K562 treated with DMSO at 1 percent for 48 hours (cell line): ENCODE measurements around the gene FAM53C. TPM values are rescaled to one million over a fixed set of nuclear protein-coding genes. Genes with fewer than 3 reads are reported as not detected.

Source experiments
- total RNA-seq: library from RNA; unstranded; fragments of 300-600 nt; gene quantifications from 2 replicates; pipeline ENCODE4 v1.2.3, GENCODE V29; 2022; ENCODE audit warnings: low replicate concordance; ENCODE audit errors: extremely low read depth

Gene FAM53C
- not detected in 2 replicates for total RNA-seq

DNA sequence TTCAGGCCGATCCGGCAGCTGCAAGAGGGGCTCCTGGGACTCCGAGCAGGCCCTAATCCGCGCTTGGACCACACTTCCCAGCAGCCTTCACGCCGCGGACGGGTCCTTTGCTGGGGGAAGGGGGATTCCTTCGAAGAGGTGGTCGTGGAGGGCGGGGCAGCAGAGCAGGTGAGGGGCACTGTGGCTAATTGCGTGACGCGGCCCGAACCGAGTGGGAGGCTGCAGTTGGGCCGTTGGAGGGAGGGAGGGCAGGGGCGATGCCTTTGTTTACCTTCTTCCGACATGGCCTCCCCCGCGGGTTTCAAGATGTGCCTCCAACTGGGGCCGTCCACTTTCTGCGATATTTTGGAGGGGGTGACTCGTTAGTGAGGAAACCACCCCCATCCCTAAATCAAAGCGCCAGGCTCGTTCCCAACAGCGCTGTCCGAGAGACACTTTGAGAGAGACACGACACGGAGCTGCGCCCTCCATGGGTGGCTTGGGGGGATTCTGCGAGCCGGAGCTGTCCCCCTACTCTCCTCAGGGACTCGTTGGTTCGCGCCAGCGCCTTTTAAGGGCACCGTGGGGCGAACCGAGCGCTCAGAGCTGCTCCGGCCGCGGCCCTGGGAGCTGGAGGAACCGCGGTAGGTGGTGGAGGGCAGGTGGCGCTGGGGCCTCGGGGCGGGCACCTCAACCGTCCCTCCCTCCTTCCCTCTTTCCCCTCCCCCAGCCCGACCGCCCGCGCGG, at the start of gene FAM53C:
FAM53C (plus strand) TSS at position 582 of the 726 bp plus-strand sequence. CDS start 3,070 bp downstream, outside the sequence.

DNA sequence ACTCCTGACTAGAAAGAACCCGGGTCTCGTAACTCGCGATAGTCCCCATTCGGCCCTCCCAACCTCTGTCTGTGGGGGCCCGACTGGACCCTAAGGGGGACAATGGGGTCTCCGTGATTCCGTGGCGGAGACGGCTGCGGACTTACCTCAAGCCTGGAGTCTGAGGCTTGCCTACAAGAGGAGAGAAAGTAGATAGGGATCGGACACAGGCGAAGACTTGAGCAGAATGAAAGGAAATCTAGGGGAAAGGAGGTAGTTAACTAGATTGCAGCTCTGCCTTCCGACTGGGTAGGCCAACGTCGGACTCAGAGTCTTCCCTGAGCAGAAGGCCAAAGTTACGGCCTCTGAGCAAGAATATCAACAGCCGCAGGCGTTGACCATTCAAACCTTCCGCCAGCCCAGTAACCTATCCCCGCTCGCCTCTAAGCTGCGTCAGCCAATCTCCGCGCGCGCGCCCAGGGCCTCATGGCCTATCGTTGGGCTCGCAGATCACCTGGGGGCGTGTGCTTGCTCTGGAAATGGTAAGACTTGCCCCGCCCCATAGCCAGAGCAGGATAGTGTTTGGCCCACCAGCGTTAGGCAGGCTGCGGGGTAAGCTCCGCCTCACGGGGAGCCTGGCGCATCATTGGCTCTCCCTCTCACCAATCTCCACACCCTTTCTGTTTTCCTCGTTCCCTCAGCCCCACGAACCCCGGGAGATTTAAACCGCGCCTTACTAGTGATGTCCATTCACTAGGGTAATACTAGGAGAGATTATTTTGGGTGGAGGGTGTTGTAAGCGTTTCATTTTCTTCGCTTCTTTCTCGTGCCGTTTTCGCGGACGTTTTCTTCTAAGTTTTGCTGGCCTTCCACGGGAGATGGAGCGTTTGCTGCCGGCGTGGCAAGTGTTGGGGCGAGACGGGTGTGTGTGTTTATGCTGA, 6.4 kb upstream of the FAM53C start, which contains the start of gene CDC25C:
CDC25C (minus strand) TSS at position 356 of the 920 bp plus-strand sequence. CDS start 624 bp downstream, outside the sequence.

DNA sequence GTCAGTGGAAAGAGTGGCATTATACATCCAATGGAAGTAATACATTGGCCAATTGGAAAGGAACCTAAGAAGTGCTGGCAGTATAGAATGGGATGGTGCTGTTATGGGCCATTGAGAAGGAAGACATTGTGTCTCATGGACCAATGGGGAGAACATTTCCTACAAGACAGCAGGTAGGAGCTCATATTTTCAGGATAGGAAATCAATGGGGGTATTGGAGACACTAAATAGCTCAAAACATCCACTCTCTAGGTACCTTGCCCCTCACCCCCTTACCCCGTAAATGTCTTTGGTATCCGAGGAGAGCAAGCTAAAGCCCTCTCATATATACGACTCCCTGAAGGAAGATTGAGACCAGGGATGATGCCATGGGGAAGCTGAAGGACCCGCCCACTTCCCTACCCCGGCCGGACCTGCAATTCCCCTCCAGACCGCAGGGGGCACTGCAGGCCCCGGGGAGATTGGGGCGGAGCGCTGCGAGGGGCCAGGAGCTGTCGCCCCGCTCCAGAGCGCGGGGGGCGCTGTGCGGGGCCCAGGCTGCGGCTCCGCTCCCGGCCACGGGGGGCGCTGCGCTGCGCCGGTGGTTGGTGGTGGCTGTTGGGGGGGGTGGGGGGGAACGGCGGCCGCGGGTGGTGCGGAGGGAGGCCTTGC, 14.1 kb downstream of the FAM53C start, which contains the start of gene KDM3B:
KDM3B (plus strand) TSS at position 615 of the 651 bp plus-strand sequence. CDS start 111 bp downstream, outside the sequence.

Other genes with a start within 250 kb of the FAM53C start
- not detected in 2 replicates for gene NME5, start 198.8 kb upstream of the FAM53C start, total RNA-seq
- gene BRD8, start 159.6 kb upstream of the FAM53C start, total RNA-seq = not detected in 2 replicates
- not detected in 2 replicates for gene KIF20A, start 159.2 kb upstream of the FAM53C start, total RNA-seq
- not detected in 2 replicates for gene CDC23, start 124.9 kb upstream of the FAM53C start, total RNA-seq
- not detected in 2 replicates for gene GFRA3, start 63.6 kb upstream of the FAM53C start, total RNA-seq
- not detected in 2 replicates for gene CDC25C, start 6.5 kb upstream of the FAM53C start, total RNA-seq
- gene KDM3B, start 14.4 kb downstream of the FAM53C start, total RNA-seq = 101 TPM in 1 of 2 replicates, not detected in the other
- gene REEP2, start 100.8 kb downstream of the FAM53C start, total RNA-seq = not detected in 2 replicates
- not detected in 2 replicates for gene EGR1, start 127.2 kb downstream of the FAM53C start, total RNA-seq
- not detected in 2 replicates for gene ETF1, start 205.0 kb downstream of the FAM53C start, total RNA-seq
- 456 TPM in 1 of 2 replicates, not detected in the other for gene HSPA9, start 237.1 kb downstream of the FAM53C start, total RNA-seq